Uterus (tissue), 2 donors: Measurements from ENCODE around the gene CREB1.

Experiments used
- CTCF ChIP-seq, 4 experiments: fragments of 200-600 bp in 2 of 4; fragments of 450-650 bp in 2 of 4; sonication (generic) in 2 of 4; IDR thresholded peaks; one replicate each; pipeline ENCODE4 v1.5.1; 2016 to 2019; ENCODE audit warnings: antibody characterized with exemption in 4 of 4, mild to moderate bottlenecking in 2 of 4, moderate library complexity in 1 of 4
- POLR2A ChIP-seq, 2 donors: fragments of 450-650 bp; IDR thresholded peaks; one replicate each; pipeline ENCODE4 v1.6.1; 2016; ENCODE audit warnings: antibody characterized with exemption in 2 of 2, mild to moderate bottlenecking in 1 of 2, moderate library complexity in 1 of 2

- TF ChIP-seq CTCF (IDR thresholded peaks at IDR 0.05) (no peak), POLR2A (IDR thresholded peaks at IDR 0.05) (no peak)
Observed at GRCh38 chr2:207510148-207510547, 19.6 kb upstream of the CREB1 start.
